Measurements from ENCODE around the gene UBE2K. TPM values are rescaled to one million over a fixed set of nuclear protein-coding genes. Genes with fewer than 3 reads are reported as not detected.

The UBE2K gene
- total and polyA plus RNA-seq, 2 donors (not counting 1 experiment from before 2014, with no cell fraction given) = 19.3 to 51.0 TPM

GRCh38 chr4:39820186-39820585 lies 122.2 kb downstream of the UBE2K start:
- no peaks in the 10 kb centered on the region for H3K9me3 ChIP-seq (ENCODE audit: control extremely low read depth in 1 of 3, control insufficient read depth in 2 of 3, insufficient read depth in 1 of 3, low read length in 2 of 3)
- H3K4me1 ChIP-seq (ENCODE audit: control insufficient read depth in 2 of 2, insufficient read depth in 2 of 2, low read length in 2 of 2) = no peaks in the 10 kb centered on the region
- Mint-ChIP-seq H3K27ac (no peak overlapping the region), H3K27me3 (no peaks in the 10 kb centered on the region), H3K4me3 (no peak overlapping the region), H3K4me1 (no peaks in the 10 kb centered on the region), H3K9me3 (ENCODE audit: insufficient read depth) (no peaks in the 10 kb centered on the region)
- no peak overlapping the region for H3K4me2 ChIP-seq (replicated peaks; ENCODE audit: low read depth, low read length, poor library complexity, severe bottlenecking)
- no peaks in the 10 kb centered on the region for H3K79me2 ChIP-seq (ENCODE audit: control insufficient read depth, insufficient read depth, low read length)
- ChIA-PET CTCF (interaction anchor here (0.6 kb wide), 1 partner anchor 654 kb away, joined by 3 read pairs; no protein-coding TSS in a partner anchor), POLR2A (no interaction called here)
- peaks cover 5% of the 10 kb centered on the region in 2 experiments for H3K36me3 ChIP-seq (replicated peaks in 1 of 2; ENCODE audit: control extremely low read depth in 1 of 2, control insufficient read depth in 1 of 2, extremely low read depth in 1 of 2, insufficient read depth in 2 of 2, low read length in 1 of 2)
- intact Hi-C loops (cut with micrococcal nuclease) = no loop called here
- TF ChIP-seq, protein P1, sequence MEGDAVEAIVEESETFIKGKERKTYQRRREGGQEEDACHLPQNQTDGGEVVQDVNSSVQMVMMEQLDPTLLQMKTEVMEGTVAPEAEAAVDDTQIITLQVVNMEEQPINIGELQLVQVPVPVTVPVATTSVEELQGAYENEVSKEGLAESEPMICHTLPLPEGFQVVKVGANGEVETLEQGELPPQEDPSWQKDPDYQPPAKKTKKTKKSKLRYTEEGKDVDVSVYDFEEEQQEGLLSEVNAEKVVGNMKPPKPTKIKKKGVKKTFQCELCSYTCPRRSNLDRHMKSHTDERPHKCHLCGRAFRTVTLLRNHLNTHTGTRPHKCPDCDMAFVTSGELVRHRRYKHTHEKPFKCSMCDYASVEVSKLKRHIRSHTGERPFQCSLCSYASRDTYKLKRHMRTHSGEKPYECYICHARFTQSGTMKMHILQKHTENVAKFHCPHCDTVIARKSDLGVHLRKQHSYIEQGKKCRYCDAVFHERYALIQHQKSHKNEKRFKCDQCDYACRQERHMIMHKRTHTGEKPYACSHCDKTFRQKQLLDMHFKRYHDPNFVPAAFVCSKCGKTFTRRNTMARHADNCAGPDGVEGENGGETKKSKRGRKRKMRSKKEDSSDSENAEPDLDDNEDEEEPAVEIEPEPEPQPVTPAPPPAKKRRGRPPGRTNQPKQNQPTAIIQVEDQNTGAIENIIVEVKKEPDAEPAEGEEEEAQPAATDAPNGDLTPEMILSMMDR (IDR thresholded peaks at IDR 0.05) = no peak
- TF ChIP-seq EZH2 (IDR thresholded peaks at IDR 0.05; ENCODE audit: borderline replicate concordance, insufficient read depth, low read depth, low read length, poor library complexity, severe bottlenecking) = no peak
- ATAC-seq (ENCODE audit: low read depth) (no peak), DNase-seq (no peak)
- H4K20me1 ChIP-seq (ENCODE audit: control insufficient read depth, insufficient read depth, low read length, poor library complexity, severe bottlenecking) = no peaks in the 10 kb centered on the region
- no peak overlapping the region for H3K4me3 ChIP-seq (ENCODE audit: control extremely low read depth in 1 of 5, extremely low read depth in 1 of 5, insufficient read depth in 1 of 5, low read depth in 2 of 5, low read length in 4 of 5)
- H2AFZ ChIP-seq (ENCODE audit: insufficient read depth, low read depth, low read length, poor library complexity, severe bottlenecking) = no peak overlapping the region
- no peak overlapping the region for H3K9ac ChIP-seq (ENCODE audit: low read length)
- WGBS (ENCODE audit: insufficient coverage) = 100% methylated on average over 1 of the region's 5 CpGs
- H3K27me3 ChIP-seq (replicated peaks in 1 of 4; ENCODE audit: control extremely low read depth in 1 of 4, control insufficient read depth in 3 of 4, insufficient read depth in 4 of 4, low read length in 3 of 4) = no peaks in the 10 kb centered on the region
- H3K27ac ChIP-seq (ENCODE audit: low read length in 2 of 2) = no peak overlapping the region

DNA sequence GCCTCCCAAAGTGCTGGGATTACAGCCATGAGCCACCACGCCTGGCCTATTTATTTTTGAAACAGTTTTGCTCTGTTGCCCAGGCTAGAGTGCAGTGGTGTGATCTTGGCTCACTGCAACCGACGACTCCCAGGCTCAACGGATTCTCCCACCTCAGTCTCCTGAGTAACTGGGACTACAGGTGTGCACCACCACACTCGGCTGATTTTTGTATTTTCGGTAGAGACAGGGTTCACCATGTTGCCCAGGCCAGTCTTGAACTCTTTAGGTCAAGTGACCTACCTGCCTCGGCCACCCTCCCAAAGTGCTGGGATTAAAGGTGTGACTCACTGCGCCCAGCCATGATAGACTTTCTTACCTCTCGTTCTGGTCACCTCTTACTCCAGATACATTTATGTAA lies 124.0 kb downstream of the UBE2K start:
- Histone ChIP-seq H2AFZ (ENCODE audit: insufficient read depth, low read depth, low read length, poor library complexity, severe bottlenecking) (no peak overlapping the region), H3K4me3 (ENCODE audit: control extremely low read depth in 1 of 5, extremely low read depth in 1 of 5, insufficient read depth in 1 of 5, low read depth in 2 of 5, low read length in 4 of 5) (no peak overlapping the region), H3K79me2 (ENCODE audit: control insufficient read depth, insufficient read depth, low read length) (no peaks in the 10 kb centered on the region), H3K36me3 (replicated peaks in 1 of 2; ENCODE audit: control extremely low read depth in 1 of 2, control insufficient read depth in 1 of 2, extremely low read depth in 1 of 2, insufficient read depth in 2 of 2, low read length in 1 of 2) (peaks cover 6 to 10% of the 10 kb centered on the region in 2 experiments), H3K4me2 (replicated peaks; ENCODE audit: low read depth, low read length, poor library complexity, severe bottlenecking) (no peak overlapping the region), H3K4me1 (ENCODE audit: control insufficient read depth in 2 of 2, insufficient read depth in 2 of 2, low read length in 2 of 2) (no peaks in the 10 kb centered on the region), H3K27ac (ENCODE audit: low read length in 2 of 2) (no peak overlapping the region), H3K9ac (ENCODE audit: low read length) (no peak overlapping the region), H3K9me3 (ENCODE audit: control extremely low read depth in 1 of 3, control insufficient read depth in 2 of 3, insufficient read depth in 1 of 3, low read length in 2 of 3) (no peaks in the 10 kb centered on the region), H3K27me3 (replicated peaks in 1 of 4; ENCODE audit: control extremely low read depth in 1 of 4, control insufficient read depth in 3 of 4, insufficient read depth in 4 of 4, low read length in 3 of 4) (no peaks in the 10 kb centered on the region), H4K20me1 (ENCODE audit: control insufficient read depth, insufficient read depth, low read length, poor library complexity, severe bottlenecking) (no peaks in the 10 kb centered on the region)
- WGBS (ENCODE audit: insufficient coverage) = 94% methylated on average over 7 of the region's 9 CpGs
- ATAC-seq (ENCODE audit: low read depth) (no peak), DNase-seq (no peak)
- Mint-ChIP-seq H3K4me1 (no peaks in the 10 kb centered on the region), H3K9me3 (ENCODE audit: insufficient read depth) (no peaks in the 10 kb centered on the region), H3K27me3 (no peaks in the 10 kb centered on the region), H3K4me3 (no peak overlapping the region), H3K27ac (no peak overlapping the region)
- ChIA-PET CTCF (no interaction called here), POLR2A (no interaction called here)
- TF ChIP-seq, protein P1 (IDR thresholded peaks at IDR 0.05) = no peak
- intact Hi-C loops (cut with micrococcal nuclease) = no loop called here
